K562 (cell line): ENCODE results near the gene ZBTB32. TPM values are rescaled to one million over a fixed set of nuclear protein-coding genes. Genes with fewer than 3 reads are reported as not detected.

Source experiments
- ATAC-seq: fragments of 200-7000 bp; cut with Tn5 transposase; 3 replicates; pipeline ENCODE4 v1.9.1; 2020; ENCODE audit warnings: moderate library complexity
- BruUV-seq: library from RNA; stranded (reverse); fragments of 400-500 nt; replicated peaks from 2 replicates; lab custom pipeline; 2021; lab: Mats Ljungman, UMichigan
- CTCF ChIA-PET: fragments of 300-600 bp; formaldehyde crosslinking; extraction: SDS; loops from one replicate; lab custom pipeline; 2021; ENCODE audit warnings: low intra/inter-chr PET ratio; lab: Yijun Ruan, JAX
- POLR2A ChIA-PET: fragments of 300-600, 350-650 bp; sonication (Branson Sonifier 250); formaldehyde crosslinking; extraction: SDS; loops from one replicate; lab custom pipeline; 2021; ENCODE audit warnings: antibody characterized with exemption, inconsistent platforms; lab: Yijun Ruan, JAX
- DNase-seq, 4 experiments: peaks; one replicate each; pipeline versions ENCODE4 v3.0.0 to v3.0.0-alpha.2; 2011 to 2018; ENCODE audit warnings: low spot score in 3 of 4, mixed read lengths in 3 of 4; ENCODE audit errors: extremely low read depth in 1 of 4
- FAIRE-seq: peaks from 2 replicates; lab custom pipeline; 2011; peaks lifted over from hg19 to GRCh38; lab: Jason Lieb, UNC
- H2AFZ ChIP-seq: 2 replicates; pipeline ENCODE4 v1.6.0; 2011; ENCODE audit warnings: low read depth, low read length, control low read depth, inconsistent platforms
- H3K27ac ChIP-seq: fragments of 200-600 bp; 3 replicates; pipeline ENCODE4 v1.8.0; 2011; ENCODE audit warnings: low read depth, mild to moderate bottlenecking, control low read depth, inconsistent platforms, low read length, moderate library complexity, mixed read lengths; ENCODE audit errors: extremely low read depth
- H3K27me3 ChIP-seq, 2 experiments: fragments of 300-600 bp in 1 of 2; 2 replicates in 1 of 2; 3 replicates in 1 of 2; pipeline versions ENCODE4 v1.6.0 to v1.8.0; 2011; ENCODE audit warnings: inconsistent platforms in 2 of 2, low read length in 2 of 2, mild to moderate bottlenecking in 1 of 2, mixed read lengths in 1 of 2, moderate library complexity in 1 of 2; ENCODE audit not compliant: control insufficient read depth in 2 of 2, insufficient read depth in 2 of 2
- H3K36me3 ChIP-seq: fragments of 300-600 bp; 3 replicates; pipeline ENCODE4 v1.8.0; 2011; ENCODE audit warnings: mild to moderate bottlenecking, low read length, inconsistent platforms; ENCODE audit not compliant: control insufficient read depth, insufficient read depth
- H3K4me1 ChIP-seq, 2 experiments: fragments of 200-600 bp in 1 of 2; replicated peaks in 1 of 2; 2 replicates in 1 of 2; 3 replicates in 1 of 2; pipeline versions ENCODE4 v1.5.1 to v1.8.0; 2011; ENCODE audit warnings: inconsistent platforms in 2 of 2, low read length in 2 of 2, mild to moderate bottlenecking in 1 of 2, mixed read lengths in 1 of 2, moderate library complexity in 1 of 2; ENCODE audit not compliant: control insufficient read depth in 2 of 2, insufficient read depth in 2 of 2
- H3K4me2 ChIP-seq: 2 replicates; pipeline ENCODE4 v1.6.1; 2011; ENCODE audit warnings: low read length, control low read depth, inconsistent platforms, mixed read lengths; ENCODE audit not compliant: insufficient read depth
- H3K4me3 ChIP-seq: fragments of 200-600 bp; sonication (generic), shearing (Covaris generic); 2 replicates; pipeline ENCODE4 v1.5.1; 2016; ENCODE audit warnings: control low read depth, inconsistent platforms
- H3K79me2 ChIP-seq: fragments of 200-600 bp; 3 replicates; pipeline ENCODE4 v1.8.0; 2011; ENCODE audit warnings: low read length, inconsistent platforms; ENCODE audit not compliant: control insufficient read depth, insufficient read depth
- H3K9ac ChIP-seq, 2 experiments: 2 replicates each; pipeline versions ENCODE4 v1.6.0 to v1.6.1; 2011; ENCODE audit warnings: low read depth in 2 of 2, low read length in 2 of 2, control low read depth in 1 of 2, inconsistent platforms in 1 of 2, mild to moderate bottlenecking in 1 of 2, mixed read lengths in 1 of 2; ENCODE audit not compliant: insufficient read depth in 1 of 2
- H3K9me1 ChIP-seq: one replicate; pipeline ENCODE4 v1.6.0; 2011; ENCODE audit warnings: inconsistent platforms, mild to moderate bottlenecking, low read length, moderate library complexity; ENCODE audit not compliant: control insufficient read depth, insufficient read depth
- H3K9me3 ChIP-seq: replicated peaks from 2 replicates; pipeline ENCODE4 v1.5.1; 2011; ENCODE audit warnings: low read depth, low read length, inconsistent platforms; ENCODE audit not compliant: control insufficient read depth, insufficient read depth
- H4K20me1 ChIP-seq: replicated peaks from 2 replicates; pipeline ENCODE4 v1.6.1; 2011; ENCODE audit warnings: low read length, inconsistent platforms, mixed read lengths; ENCODE audit not compliant: control insufficient read depth, insufficient read depth
- CBX1 ChIP-seq: sonication (generic); IDR thresholded peaks from 2 replicates; pipeline ENCODE4 v1.6.1; 2016; ENCODE audit warnings: antibody characterized with exemption, low read depth, mild to moderate bottlenecking
- E2F6 ChIP-seq, 2 experiments: IDR thresholded peaks; 2 replicates each; pipeline ENCODE4 v1.6.1; 2011; ENCODE audit warnings: borderline replicate concordance in 1 of 2, control low read depth in 1 of 2, low read depth in 1 of 2, low read length in 1 of 2, mild to moderate bottlenecking in 1 of 2, mixed read lengths in 1 of 2, moderate library complexity in 1 of 2; ENCODE audit not compliant: insufficient read depth in 1 of 2, insufficient read length in 1 of 2, poor library complexity in 1 of 2, severe bottlenecking in 1 of 2; ENCODE audit errors: extremely low read depth in 1 of 2
- FOSL1 ChIP-seq: fragments of 200-800 bp; sonication (Bioruptor generic); conservative IDR thresholded peaks from 2 replicates; pipeline ENCODE4 v1.6.1; 2016; ENCODE audit warnings: missing genetic modification characterization, missing compliant biosample characterization
- FOXA1 ChIP-seq: fragments of 450-650 bp; IDR thresholded peaks from 2 replicates; pipeline ENCODE4 v1.6.1; 2016; ENCODE audit warnings: mild to moderate bottlenecking, borderline replicate concordance
- HEY1 ChIP-seq: fragments of 250-450 bp; sonication (Bioruptor Pico); IDR thresholded peaks from 2 replicates; pipeline ENCODE4 v1.5.0; 2020; ENCODE audit warnings: mild to moderate bottlenecking, moderate library complexity, borderline replicate concordance
- IRF9 ChIP-seq: fragments of 450-650 bp; IDR thresholded peaks from 2 replicates; pipeline ENCODE4 v1.6.1; 2016; ENCODE audit warnings: missing biosample characterization, missing genetic modification characterization
- KAT7 ChIP-seq: sonication (generic); formaldehyde crosslinking; IDR thresholded peaks from 2 replicates; pipeline ENCODE4 v1.8.0; 2022; ENCODE audit warnings: missing genetic modification reagents, mild to moderate bottlenecking, borderline replicate concordance
- MIER1 ChIP-seq: fragments of 450-650 bp; IDR thresholded peaks from 2 replicates; pipeline ENCODE4 v1.6.1; 2016; ENCODE audit warnings: antibody characterized with exemption, mild to moderate bottlenecking, low read depth
- NCOA6 ChIP-seq: fragments of 450-650 bp; IDR thresholded peaks from 2 replicates; pipeline ENCODE4 v1.6.1; 2017; ENCODE audit warnings: mild to moderate bottlenecking
- NFATC3 ChIP-seq: fragments of 450-650 bp; IDR thresholded peaks from 2 replicates; pipeline ENCODE4 v1.6.1; 2017; ENCODE audit warnings: mild to moderate bottlenecking
- NFIC ChIP-seq: fragments of 450-650 bp; IDR thresholded peaks from 2 replicates; pipeline ENCODE4 v1.6.1; 2017; ENCODE audit warnings: mild to moderate bottlenecking, inconsistent platforms
- PRPF4 ChIP-seq: fragments of 200-400 bp; formaldehyde crosslinking; IDR thresholded peaks from one replicate; pipeline ENCODE4 v1.6.1; 2017; ENCODE audit warnings: low read length, low read depth, mild to moderate bottlenecking; ENCODE audit not compliant: insufficient read depth, poor library complexity, severe bottlenecking
- RBM14 ChIP-seq: fragments of 200-400 bp; formaldehyde crosslinking; IDR thresholded peaks from 2 replicates; pipeline ENCODE4 v1.6.1; 2018; ENCODE audit warnings: low read depth, mild to moderate bottlenecking, low read length, moderate library complexity, borderline replicate concordance; ENCODE audit not compliant: insufficient read depth
- SIX5 ChIP-seq, 2 experiments: IDR thresholded peaks; 2 replicates each; pipeline ENCODE4 v1.6.1; 2011; ENCODE audit warnings: low read length in 2 of 2, borderline replicate concordance in 1 of 2, low read depth in 1 of 2, mild to moderate bottlenecking in 1 of 2, moderate library complexity in 1 of 2; ENCODE audit not compliant: insufficient read depth in 1 of 2
- TBL1XR1 ChIP-seq, 2 experiments: IDR thresholded peaks; 2 replicates each; pipeline ENCODE4 v1.6.1; 2012; ENCODE audit warnings: improper control_type of control experiment in 2 of 2, low read length in 2 of 2, mild to moderate bottlenecking in 1 of 2
- U2AF1 ChIP-seq: fragments of 200-400 bp; formaldehyde crosslinking; optimal IDR thresholded peaks from 2 replicates; pipeline ENCODE3; 2017; ENCODE audit warnings: mild to moderate bottlenecking, low read depth, low read length, moderate library complexity
- ZNF584 ChIP-seq: fragments of 200-800 bp; sonication (Bioruptor generic); IDR thresholded peaks from 2 replicates; pipeline ENCODE4 v1.6.1; 2016; ENCODE audit warnings: low read depth, mild to moderate bottlenecking, missing genetic modification characterization, missing compliant biosample characterization
- WGBS: fragments of 100-300 bp; shearing (Covaris generic); methylation state at CpG from one replicate; pipeline ENCODE4 v1.1.6; 2016; ENCODE audit warnings: low coverage, mixed read lengths; ENCODE audit not compliant: insufficient coverage; ENCODE audit errors: missing lambda C conversion rate; 5-methylcytosine and 5-hydroxymethylcytosine counted together
- in situ Hi-C: fragments of 300-500 bp; cut with MboI; formaldehyde crosslinking; loops from 4 replicates; pipeline ENCODE4 v1.15.0; 2018; ENCODE audit warnings: inconsistent platforms, mixed read lengths
- intact Hi-C: fragments of 100-400 bp; cut with micrococcal nuclease; formaldehyde crosslinking; loops from 2 replicates; pipeline ENCODE4 v1.14.2; 2022
- polyA plus RNA-seq, 8 experiments: library from polyadenylated mRNA; depleted of rRNA in 4 of 8; stranded (reverse) in 5 of 8; unstranded in 3 of 8; fragments of >200 nt; fragmentation: Nextera tagmentation in 2 of 8; fragmentation: Illumina TruSeq in 1 of 8; extraction: Ambion mirVana in 2 of 8; extraction: Trizol in 1 of 8; gene quantifications; 2 replicates each; pipeline versions ENCODE4 v1.2.1 to v1.2.3, GENCODE V29; 2011 to 2014; ENCODE audit warnings: inconsistent platforms in 1 of 8, missing spikeins in 1 of 8
- total RNA-seq, 7 experiments: library from RNA; depleted of rRNA in 6 of 7; stranded (reverse); fragments of >200 nt in 6 of 7; fragmentation: Illumina TruSeq in 2 of 7; extraction: Trizol in 2 of 7; gene quantifications; 2 replicates each; pipeline versions ENCODE4 v1.2.1 to v1.2.3, GENCODE V29; 2011 to 2021; ENCODE audit warnings: low replicate concordance in 1 of 7

ZBTB32 gene
- total and polyA plus RNA-seq, 9 of the 15 experiments (the other 6 are each of a cell fraction or from before 2014, with no cell fraction given), result 0.20 TPM; not detected in 8

GRCh38 chr19:35670686-35671085 is 33.7 kb upstream of the ZBTB32 start:
- POLR2A ChIA-PET, result interaction anchor here (1.0 kb wide), 1 partner anchor 115 kb away, joined by 3 read pairs; no protein-coding TSS in a partner anchor
- BruUV-seq, result no TSS peak

GRCh38 chr19:35671818-35672217 is 32.5 kb upstream of the ZBTB32 start:
- H3K4me3 ChIP-seq, result no peak overlapping the region
- FAIRE-seq (peak; percentile 95), ATAC-seq (peak; percentile 83), DNase-seq (peak; percentile 78 to 87 (median 80))
- H3K79me2 ChIP-seq, result no peaks in the 10 kb centered on the region
- H3K27me3 ChIP-seq, result peaks cover 21 to 39% of the 10 kb centered on the region in 2 experiments; a peak in 4 of 5 replicates
- no peak overlapping the region for H2AFZ ChIP-seq
- no peak overlapping the region for H3K9ac ChIP-seq
- POLR2A ChIA-PET, result interaction anchor here (0.7 to 1.2 kb wide), 3 partner anchors 10 to 177 kb away, joined by 3 to 4 read pairs (median 3); partner anchors contain the start of gene COX6B1
- WGBS, result 0% methylated on average over 3 of the region's 3 CpGs
- BruUV-seq, result no TSS peak
- no peak overlapping the region for H3K27ac ChIP-seq
- intact Hi-C loops (no loop called here), in situ Hi-C loops (no loop called here)
- H3K9me3 ChIP-seq, result no peaks in the 10 kb centered on the region
- H4K20me1 ChIP-seq, result no peaks in the 10 kb centered on the region
- H3K4me2 ChIP-seq, result peak overlapping the region; percentile 47
- CTCF ChIA-PET, result no interaction called here
- no peaks in the 10 kb centered on the region for H3K9me1 ChIP-seq
- peaks cover 10 to 21% of the 10 kb centered on the region in 2 experiments; a peak in 4 of 5 replicates for H3K4me1 ChIP-seq
- no peaks in the 10 kb centered on the region for H3K36me3 ChIP-seq
- TF ChIP-seq E2F6 (IDR thresholded peaks at IDR 0.05; ENCODE audit: borderline replicate concordance in 1 of 2, extremely low read depth in 1 of 2, insufficient read depth in 1 of 2, insufficient read length in 1 of 2, low read depth in 1 of 2, low read length in 1 of 2, poor library complexity in 1 of 2, severe bottlenecking in 1 of 2), result peak; percentile 17 to 46
- no peak for TF ChIP-seq RBM14
- TF ChIP-seq NFATC3, result no peak
- no peak for TF ChIP-seq U2AF1
- TF ChIP-seq PRPF4, result no peak
- peak; percentile 62; the same call in 1 of the 2 replicates for TF ChIP-seq IRF9
- TF ChIP-seq KAT7, result no peak
- peak; percentile 86 for TF ChIP-seq NFIC
- TF ChIP-seq TBL1XR1 (IDR thresholded peaks at IDR 0.05; ENCODE audit: low read length in 2 of 2), result peak in 1 of 2 experiments; percentile 61; a peak in 1 of 4 replicates
- TF ChIP-seq FOSL1 (tag), result no peak
- TF ChIP-seq HEY1 (CRISPR knock-in tag), result no peak

More at GRCh38 chr19:35670686-35671085, 33.7 kb upstream of the ZBTB32 start:
- no peak for DNase-seq
- CTCF ChIA-PET, result no interaction called here
- Histone ChIP-seq H3K27ac (no peak overlapping the region), H3K79me2 (no peaks in the 10 kb centered on the region), H2AFZ (no peak overlapping the region), H3K9ac (no peak overlapping the region), H4K20me1 (no peaks in the 10 kb centered on the region), H3K36me3 (no peaks in the 10 kb centered on the region), H3K9me3 (no peaks in the 10 kb centered on the region), H3K27me3 (peaks cover 19 to 32% of the 10 kb centered on the region in 2 experiments; a peak in 4 of 5 replicates), H3K4me3 (no peak overlapping the region), H3K9me1 (no peaks in the 10 kb centered on the region), H3K4me1 (peaks cover 10 to 24% of the 10 kb centered on the region in 2 experiments; a peak in 4 of 5 replicates), H3K4me2 (no peak overlapping the region)
- intact Hi-C loops (no loop called here), in situ Hi-C loops (no loop called here)
- ATAC-seq, result no peak
- 17% methylated on average over 1 of the region's 1 CpG for WGBS
- no peak for FAIRE-seq
- TF ChIP-seq SIX5 (IDR thresholded peaks at IDR 0.05; ENCODE audit: borderline replicate concordance in 1 of 2, insufficient read depth in 1 of 2, low read depth in 1 of 2, low read length in 2 of 2) (no peak), ZNF584 (CRISPR knock-in tag) (no peak), CBX1 (no peak), NCOA6 (no peak), FOXA1 (no peak), MIER1 (no peak)
